Measurements from ENCODE around the gene GPR152. TPM values are rescaled to one million over a fixed set of nuclear protein-coding genes. Genes with fewer than 3 reads are reported as not detected.

Gene GPR152
- total RNA-seq, 1 donor from 2014 or later: not detected

- H3K27ac ChIP-seq: no peak overlapping the region
- peaks cover 3% of the 10 kb centered on the region for H3K4me1 ChIP-seq
- no peak overlapping the region for H3K4me3 ChIP-seq
- peaks cover 1% of the 10 kb centered on the region for H3K27me3 ChIP-seq
- no peaks in the 10 kb centered on the region for H3K36me3 ChIP-seq
- H3K9me3 ChIP-seq: no peaks in the 10 kb centered on the region
- DNase-seq (ENCODE audit: extremely low spot score in 2 of 2): no peak
- TF ChIP-seq POLR2A (IDR thresholded peaks at IDR 0.05) (no peak), POLR2AphosphoS5 (IDR thresholded peaks at IDR 0.05; ENCODE audit: insufficient read depth in 1 of 2, low read depth in 1 of 2) (no peak), CTCF (IDR thresholded peaks at IDR 0.05) (no peak)
- intact Hi-C loops (cut with DNase I): loop anchor here (10.0 kb wide), 2 partner anchors 55 to 205 kb away; partner anchors contain the start of gene TMEM134
These were observed 42.7 kb downstream of the GPR152 start for GRCh38 chr11:67409781-67410368.

- H3K27ac ChIP-seq: no peak overlapping the region
- H3K4me1 ChIP-seq: no peaks in the 10 kb centered on the region
- H3K36me3 ChIP-seq: no peaks in the 10 kb centered on the region
- intact Hi-C loops (cut with DNase I): loop anchor here (10.0 kb wide), 2 partner anchors 56 to 206 kb away; partner anchors contain the start of gene TMEM134
- no peaks in the 10 kb centered on the region for H3K9me3 ChIP-seq
- TF ChIP-seq CTCF (IDR thresholded peaks at IDR 0.05): no peak
- TF ChIP-seq POLR2A (IDR thresholded peaks at IDR 0.05): no peak
- peak in 1 of 2 donors; percentile 27 for TF ChIP-seq POLR2AphosphoS5 (IDR thresholded peaks at IDR 0.05; ENCODE audit: insufficient read depth in 1 of 2, low read depth in 1 of 2)
- no peak overlapping the region for H3K4me3 ChIP-seq
- H3K27me3 ChIP-seq: no peaks in the 10 kb centered on the region
- DNase-seq (ENCODE audit: extremely low spot score in 2 of 2): no peak
These were observed 43.3 kb downstream of the GPR152 start for GRCh38 chr11:67409261-67409666.

- intact Hi-C loops (cut with DNase I): loop anchor here (10.0 kb wide), 2 partner anchors 56 to 206 kb away; partner anchors contain the start of gene TMEM134
- Histone ChIP-seq H3K27me3 (no peaks in the 10 kb centered on the region), H3K36me3 (no peaks in the 10 kb centered on the region), H3K27ac (no peak overlapping the region), H3K9me3 (no peaks in the 10 kb centered on the region), H3K4me1 (no peaks in the 10 kb centered on the region), H3K4me3 (no peak overlapping the region)
- TF ChIP-seq CTCF (IDR thresholded peaks at IDR 0.05): no peak
- TF ChIP-seq POLR2AphosphoS5 (IDR thresholded peaks at IDR 0.05; ENCODE audit: insufficient read depth in 1 of 2, low read depth in 1 of 2): no peak
- no peak for TF ChIP-seq POLR2A (IDR thresholded peaks at IDR 0.05)
- DNase-seq (ENCODE audit: extremely low spot score in 2 of 2): no peak
These were observed 43.9 kb downstream of the GPR152 start for GRCh38 chr11:67408437-67409200.

- intact Hi-C loops (cut with DNase I): loop anchor here (10.0 kb wide), 2 partner anchors 57 to 207 kb away; partner anchors contain the start of gene TMEM134
- H3K9me3 ChIP-seq: no peaks in the 10 kb centered on the region
- no peaks in the 10 kb centered on the region for H3K36me3 ChIP-seq
- H3K27me3 ChIP-seq: no peaks in the 10 kb centered on the region
- H3K27ac ChIP-seq: no peak overlapping the region
- DNase-seq (ENCODE audit: extremely low spot score in 2 of 2): no peak
- H3K4me3 ChIP-seq: no peak overlapping the region
- TF ChIP-seq CTCF (IDR thresholded peaks at IDR 0.05): no peak
- TF ChIP-seq POLR2A (IDR thresholded peaks at IDR 0.05): no peak
- TF ChIP-seq POLR2AphosphoS5 (IDR thresholded peaks at IDR 0.05; ENCODE audit: insufficient read depth in 1 of 2, low read depth in 1 of 2): no peak
- peaks cover 4% of the 10 kb centered on the region for H3K4me1 ChIP-seq
These were observed 44.8 kb downstream of the GPR152 start for GRCh38 chr11:67407688-67408163.

Data from vagina (tissue), 2 donors.